ENCODE results near the gene DESI1.

DNA sequence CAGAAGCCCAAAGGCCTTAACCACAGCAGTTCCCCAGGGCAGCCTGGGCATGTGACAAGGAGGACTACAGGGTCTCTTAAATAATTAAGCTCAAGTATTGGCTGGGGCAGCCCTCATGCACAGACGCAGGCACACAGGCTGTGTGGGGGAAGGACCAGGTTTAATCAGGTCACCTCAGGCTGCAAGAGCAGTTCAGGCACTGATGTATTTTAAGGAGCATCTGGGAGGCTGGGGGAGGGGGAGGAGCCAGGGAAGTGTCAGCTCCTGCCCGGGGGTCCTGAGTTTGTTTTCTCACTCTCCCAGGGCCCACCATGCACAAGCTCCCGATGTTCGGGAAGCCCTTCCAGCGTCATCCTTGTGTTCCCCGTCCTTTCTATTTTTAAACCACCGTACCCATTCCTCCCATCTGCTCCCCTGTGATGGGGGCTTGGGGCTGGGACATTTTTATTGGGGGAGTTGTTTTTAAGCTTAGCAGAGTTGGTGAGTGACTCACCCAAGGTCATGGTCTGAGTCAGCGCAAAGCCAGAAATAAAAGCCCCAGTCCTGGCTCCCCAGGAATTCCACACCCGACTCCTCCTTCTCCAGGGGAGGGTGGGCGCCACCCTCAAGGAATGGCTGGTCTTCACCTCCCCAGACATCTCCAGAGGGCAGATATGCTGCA lies 57.7 kb downstream of the DESI1 start:
- TF ChIP-seq JUND (IDR thresholded peaks at IDR 0.05) (peak; percentile 71), RAD21 (IDR thresholded peaks at IDR 0.05; ENCODE audit: low read length) (no peak), RFX5 (IDR thresholded peaks at IDR 0.05; ENCODE audit: low read length) (no peak)
- TF ChIP-seq, protein P1, sequence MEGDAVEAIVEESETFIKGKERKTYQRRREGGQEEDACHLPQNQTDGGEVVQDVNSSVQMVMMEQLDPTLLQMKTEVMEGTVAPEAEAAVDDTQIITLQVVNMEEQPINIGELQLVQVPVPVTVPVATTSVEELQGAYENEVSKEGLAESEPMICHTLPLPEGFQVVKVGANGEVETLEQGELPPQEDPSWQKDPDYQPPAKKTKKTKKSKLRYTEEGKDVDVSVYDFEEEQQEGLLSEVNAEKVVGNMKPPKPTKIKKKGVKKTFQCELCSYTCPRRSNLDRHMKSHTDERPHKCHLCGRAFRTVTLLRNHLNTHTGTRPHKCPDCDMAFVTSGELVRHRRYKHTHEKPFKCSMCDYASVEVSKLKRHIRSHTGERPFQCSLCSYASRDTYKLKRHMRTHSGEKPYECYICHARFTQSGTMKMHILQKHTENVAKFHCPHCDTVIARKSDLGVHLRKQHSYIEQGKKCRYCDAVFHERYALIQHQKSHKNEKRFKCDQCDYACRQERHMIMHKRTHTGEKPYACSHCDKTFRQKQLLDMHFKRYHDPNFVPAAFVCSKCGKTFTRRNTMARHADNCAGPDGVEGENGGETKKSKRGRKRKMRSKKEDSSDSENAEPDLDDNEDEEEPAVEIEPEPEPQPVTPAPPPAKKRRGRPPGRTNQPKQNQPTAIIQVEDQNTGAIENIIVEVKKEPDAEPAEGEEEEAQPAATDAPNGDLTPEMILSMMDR (IDR thresholded peaks at IDR 0.05) = no peak
